Stimulated activated CD4-positive, alpha-beta T cell treated with anti-CD3 and anti-CD28 coated beads, Interleukin-4, amount 100 ng/mL, for 1 hour (primary cell): ENCODE data around the gene CA12.
"Not testable (repeated sequence)": the region's sequence is repeated elsewhere in the genome, so short reads cannot be mapped to it uniquely, and the experiment has no call there.

Experiments
- DNase-seq: peaks from one replicate; pipeline ENCODE4 v3.0.0-alpha.2; 2020

The CA12 gene

GRCh38 chr15:63381301-63382204 lies at the start of gene CA12:
Gene CA12, minus strand, starts transcription at chr15:63381846. Its CDS starts 126 bp downstream, at chr15:63381720.
- peak; percentile 15 for DNase-seq

GRCh38 chr15:63430766-63431451 lies 49.3 kb upstream of the CA12 start:
- DNase-seq, result no peak

GRCh38 chr15:63426552-63426951 lies 44.9 kb upstream of the CA12 start:
- DNase-seq, result no peak

GRCh38 chr15:63425426-63425985 lies 43.9 kb upstream of the CA12 start:
- DNase-seq, result no peak

GRCh38 chr15:63422891-63423590 lies 41.4 kb upstream of the CA12 start:
- no peak for DNase-seq

- DNase-seq, result no peak
Measured at GRCh38 chr15:63421433-63421832, 39.8 kb upstream of the CA12 start.

- no peak for DNase-seq
Measured at GRCh38 chr15:63420333-63420747, 38.7 kb upstream of the CA12 start.

GRCh38 chr15:63418811-63419210 lies 37.2 kb upstream of the CA12 start:
- DNase-seq, result no peak

GRCh38 chr15:63417721-63418120 lies 36.1 kb upstream of the CA12 start:
- no peak for DNase-seq

- DNase-seq, result not testable (repeated sequence)
Measured at GRCh38 chr15:63417274-63417673, 35.6 kb upstream of the CA12 start.

- DNase-seq, result no peak
Measured at GRCh38 chr15:63414474-63415120, 33.0 kb upstream of the CA12 start.

- no peak for DNase-seq
Measured at GRCh38 chr15:63412551-63412950, 30.9 kb upstream of the CA12 start.

GRCh38 chr15:63411866-63412265 lies 30.2 kb upstream of the CA12 start:
- no peak for DNase-seq

GRCh38 chr15:63409179-63409578 lies 27.5 kb upstream of the CA12 start:
- no peak for DNase-seq

GRCh38 chr15:63408524-63408923 lies 26.9 kb upstream of the CA12 start:
- DNase-seq, result no peak

- no peak for DNase-seq
Measured at GRCh38 chr15:63407612-63408011, 26.0 kb upstream of the CA12 start.

GRCh38 chr15:63405683-63406390 lies 24.2 kb upstream of the CA12 start:
- no peak for DNase-seq

GRCh38 chr15:63405159-63405558 lies 23.5 kb upstream of the CA12 start:
- DNase-seq, result no peak

GRCh38 chr15:63403254-63403945 lies 21.8 kb upstream of the CA12 start:
- DNase-seq, result no peak

- no peak for DNase-seq
Measured at GRCh38 chr15:63402498-63403253, 21.0 kb upstream of the CA12 start.
